GM21825 (cell line): ENCODE measurements around the gene LEUTX.
"Not testable (repeated sequence)": the region's sequence is repeated elsewhere in the genome, so short reads cannot be mapped to it uniquely, and the experiment has no call there.

Experiments
- ATAC-seq: cut with Tn5 transposase; IDR thresholded peaks from one replicate; pipeline ENCODE4 v1.9.1; 2021; ENCODE audit warnings: mild to moderate bottlenecking, moderate library complexity; ENCODE audit not compliant: unreplicated experiment

The LEUTX gene, protein sequence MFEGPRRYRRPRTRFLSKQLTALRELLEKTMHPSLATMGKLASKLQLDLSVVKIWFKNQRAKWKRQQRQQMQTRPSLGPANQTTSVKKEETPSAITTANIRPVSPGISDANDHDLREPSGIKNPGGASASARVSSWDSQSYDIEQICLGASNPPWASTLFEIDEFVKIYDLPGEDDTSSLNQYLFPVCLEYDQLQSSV

DNA sequence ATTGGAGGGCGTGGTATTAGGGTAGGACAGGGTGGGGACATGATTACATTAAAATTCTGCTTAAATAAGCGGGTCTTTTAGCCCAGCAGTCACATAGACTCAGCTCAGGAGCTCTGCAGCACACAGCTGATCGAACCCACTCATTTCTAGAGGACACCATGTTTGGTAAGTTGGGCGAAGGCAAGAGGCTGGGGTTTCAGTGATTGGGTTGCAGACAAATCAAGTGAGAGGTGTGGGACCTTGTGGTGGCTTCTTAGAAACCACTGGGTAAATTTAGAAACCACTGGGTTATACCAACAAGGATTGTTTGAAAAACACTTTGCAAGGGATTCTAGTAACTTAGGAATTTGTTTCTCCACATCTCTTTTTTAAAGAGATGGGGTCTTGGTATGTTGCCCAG, at the start of gene LEUTX:
TSS of gene LEUTX (plus strand) at position 92 of the 400 bp plus-strand sequence. CDS start at position 159, 67 bp downstream.
- ATAC-seq: no peak

DNA sequence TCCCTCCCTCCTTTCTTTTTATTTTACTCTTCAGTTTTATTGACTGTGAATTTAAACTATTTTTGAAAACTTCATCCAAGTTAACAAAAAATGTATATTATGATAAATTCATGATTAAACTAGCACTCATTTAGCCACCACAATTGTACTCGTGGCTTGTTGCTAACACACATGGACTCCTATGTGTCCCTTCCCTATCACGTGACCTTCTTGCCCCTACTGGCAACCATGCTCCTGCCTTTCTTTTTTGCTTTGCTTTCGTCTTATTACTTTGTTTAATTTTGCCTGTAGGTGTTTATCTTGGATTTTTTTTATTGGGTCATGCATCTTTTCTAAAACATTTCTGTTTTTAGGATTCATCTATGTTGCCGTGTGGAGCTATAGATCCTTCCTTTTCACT, 49.1 kb upstream of the LEUTX start:
- ATAC-seq: no peak

DNA sequence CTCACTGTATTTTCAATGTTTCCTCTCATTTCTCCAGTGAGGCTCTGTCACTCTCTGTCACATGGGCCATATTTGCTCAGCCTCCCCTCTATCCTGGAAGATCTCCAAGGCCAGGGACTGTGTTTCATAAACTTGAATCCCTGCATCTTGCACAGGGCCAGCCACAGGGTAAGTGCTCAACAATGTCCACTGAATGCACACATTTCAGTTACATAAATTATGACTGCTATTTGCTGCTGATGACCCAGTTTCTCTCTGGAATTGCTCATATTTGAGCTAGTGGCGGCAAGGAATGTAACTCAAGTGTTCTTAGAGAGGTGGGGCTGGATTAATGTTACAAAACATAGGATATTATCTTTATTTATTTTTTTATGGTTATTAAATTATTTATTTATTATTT, 47.0 kb upstream of the LEUTX start:
- ATAC-seq: no peak

DNA sequence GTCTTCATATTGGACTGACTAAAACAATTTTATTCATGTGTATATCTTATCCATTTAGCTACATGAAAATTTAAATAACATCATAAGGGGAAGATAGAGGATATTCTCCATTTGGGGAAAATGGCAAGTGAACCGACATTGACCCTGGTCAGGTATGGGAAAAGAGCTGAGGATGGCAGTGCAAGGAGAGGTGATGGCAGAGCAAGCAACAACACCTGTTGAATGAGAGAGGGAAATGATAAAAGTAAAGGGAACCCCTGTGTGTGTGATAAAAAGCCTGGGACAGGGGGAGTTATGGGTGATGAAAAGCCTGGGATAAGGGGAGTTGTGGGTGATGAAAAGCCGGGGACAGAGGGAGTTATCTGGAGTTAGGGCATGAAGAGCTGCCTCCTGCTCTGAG, 44.8 kb upstream of the LEUTX start:
- no peak for ATAC-seq

DNA sequence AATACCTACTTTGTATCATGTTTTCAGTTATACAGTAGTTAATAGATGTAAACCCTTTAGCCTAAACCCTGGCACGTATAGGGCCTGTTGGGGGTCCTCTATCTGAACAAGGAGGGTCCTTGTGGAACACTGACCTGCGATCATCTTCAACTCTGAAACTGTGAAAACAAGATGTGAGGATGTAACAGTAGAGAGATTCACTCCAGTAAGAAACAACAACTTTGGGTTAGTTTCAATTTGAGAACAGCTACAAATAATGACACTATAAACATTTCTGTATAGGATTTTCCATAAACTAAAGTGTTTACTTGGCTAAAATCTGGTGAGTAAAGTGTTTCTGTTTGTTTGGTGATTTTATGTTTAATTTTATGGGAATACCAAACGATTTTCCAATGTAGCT, 43.0 kb upstream of the LEUTX start:
- no peak for ATAC-seq

DNA sequence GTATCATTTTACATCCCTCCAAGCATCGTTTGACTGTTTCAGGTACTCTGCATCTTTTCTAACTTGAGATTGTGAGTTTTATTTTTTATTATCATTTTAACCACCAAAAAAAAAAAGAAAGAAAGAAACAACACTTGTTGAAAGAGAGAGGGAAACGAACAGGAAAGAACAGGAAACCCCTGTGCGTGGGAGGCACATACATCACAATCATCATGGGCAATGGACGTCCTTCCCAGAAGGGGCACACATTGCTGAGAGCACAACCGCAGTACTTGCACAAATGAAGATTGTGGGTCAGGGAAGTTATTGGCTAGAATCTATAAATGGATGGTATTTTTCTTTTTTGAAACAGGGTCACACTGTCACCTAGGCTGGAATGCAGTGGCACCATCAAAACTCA, 42.6 kb upstream of the LEUTX start:
- no peak for ATAC-seq

DNA sequence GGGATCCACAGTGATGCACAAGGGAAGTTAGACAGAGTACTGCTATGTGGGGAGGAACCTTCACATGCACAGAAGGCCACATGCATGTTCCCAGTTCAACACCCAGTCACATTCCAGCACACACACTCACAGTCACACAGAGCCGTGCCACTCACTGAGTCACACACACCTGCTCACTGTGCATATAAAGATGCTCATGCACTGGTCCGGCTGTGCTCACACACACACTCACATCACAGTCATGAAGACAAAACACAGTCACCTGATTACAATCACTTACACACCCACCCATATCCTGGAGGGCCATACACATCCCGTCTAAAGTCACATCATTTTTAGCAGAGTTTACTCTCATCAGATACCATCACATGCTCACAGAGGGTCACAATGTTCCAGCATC, 41.3 kb upstream of the LEUTX start:
- ATAC-seq: no peak

DNA sequence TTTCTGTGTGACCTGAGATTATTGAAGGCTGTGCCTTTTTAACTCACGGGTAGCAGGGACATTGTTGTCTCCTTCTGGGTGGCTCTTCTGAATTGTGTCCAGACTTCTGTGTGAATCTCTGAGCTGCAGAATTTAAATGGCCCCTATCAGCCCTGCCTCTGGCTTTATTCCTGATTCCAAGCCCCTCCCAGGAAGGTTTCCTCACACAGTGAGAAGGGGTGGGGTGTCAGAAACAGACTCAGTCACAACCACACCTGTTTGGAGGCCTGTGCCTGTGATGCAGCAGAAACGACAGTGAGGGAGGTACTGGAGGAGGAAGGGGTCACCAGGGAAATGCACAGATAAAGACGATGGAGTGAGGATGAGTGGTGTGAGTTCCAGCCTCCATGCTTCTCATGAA, 40.8 kb upstream of the LEUTX start, which contains the start of gene CLC:
TSS of gene CLC (minus strand) at position 139 of the 400 bp plus-strand sequence. CDS start at position 62, 77 bp downstream.
- no peak for ATAC-seq

DNA sequence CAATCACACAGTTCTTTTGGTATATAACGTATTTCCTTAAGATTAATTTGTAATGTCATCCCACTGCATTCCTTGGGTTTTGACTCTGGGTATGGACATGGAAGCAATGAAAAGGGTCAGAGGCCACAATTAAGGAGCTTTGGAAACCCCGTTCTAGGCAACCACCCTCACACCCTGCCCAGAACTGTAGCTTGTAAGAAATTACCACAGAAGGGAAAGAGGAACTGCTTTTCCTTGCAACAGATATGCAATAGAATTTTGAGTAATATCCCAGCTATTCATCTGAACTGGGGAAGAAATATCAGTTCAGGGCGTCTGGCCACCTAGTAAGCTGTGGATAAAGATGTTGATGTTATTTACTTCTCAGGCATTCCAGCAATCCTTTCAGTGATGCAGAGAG, 39.8 kb upstream of the LEUTX start:
- ATAC-seq: no peak

DNA sequence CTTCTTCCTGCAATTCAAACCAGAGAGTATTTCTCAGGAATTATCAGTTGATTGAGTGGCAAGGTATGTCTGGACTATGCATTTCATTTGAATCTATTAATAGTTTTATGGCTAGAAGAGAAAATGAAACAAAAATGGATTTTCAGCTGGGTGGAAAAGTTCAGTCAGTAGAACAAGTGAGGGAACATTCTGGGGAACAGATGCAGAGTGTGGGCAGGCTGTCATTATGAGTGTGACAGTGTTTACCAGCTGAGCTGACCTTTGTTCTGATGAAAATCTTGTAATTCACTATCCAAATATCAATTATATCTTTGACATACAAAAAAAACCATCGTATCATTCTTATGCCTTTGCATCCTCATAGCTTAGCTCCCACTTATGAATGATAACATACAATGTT, 38.3 kb upstream of the LEUTX start:
- ATAC-seq: no peak

DNA sequence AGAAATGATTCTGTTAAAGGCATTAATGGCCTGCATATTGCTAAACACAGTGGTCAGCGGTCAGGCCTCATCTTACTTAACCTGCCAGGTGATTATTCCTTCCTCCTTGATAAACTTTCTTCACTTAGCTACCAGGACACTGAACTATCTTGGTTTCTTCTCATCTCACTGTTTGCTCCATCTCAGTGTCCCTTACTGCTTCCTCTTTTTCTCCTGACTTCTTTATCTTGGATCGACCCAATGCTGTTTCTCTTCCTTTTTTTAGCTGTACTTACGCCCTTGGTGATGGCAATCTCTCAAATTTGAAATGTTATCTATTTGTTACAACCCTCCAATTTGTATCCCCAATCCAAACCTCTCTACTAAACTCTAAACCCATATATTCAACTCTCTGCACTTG, 33.0 kb upstream of the LEUTX start:
- no peak for ATAC-seq

DNA sequence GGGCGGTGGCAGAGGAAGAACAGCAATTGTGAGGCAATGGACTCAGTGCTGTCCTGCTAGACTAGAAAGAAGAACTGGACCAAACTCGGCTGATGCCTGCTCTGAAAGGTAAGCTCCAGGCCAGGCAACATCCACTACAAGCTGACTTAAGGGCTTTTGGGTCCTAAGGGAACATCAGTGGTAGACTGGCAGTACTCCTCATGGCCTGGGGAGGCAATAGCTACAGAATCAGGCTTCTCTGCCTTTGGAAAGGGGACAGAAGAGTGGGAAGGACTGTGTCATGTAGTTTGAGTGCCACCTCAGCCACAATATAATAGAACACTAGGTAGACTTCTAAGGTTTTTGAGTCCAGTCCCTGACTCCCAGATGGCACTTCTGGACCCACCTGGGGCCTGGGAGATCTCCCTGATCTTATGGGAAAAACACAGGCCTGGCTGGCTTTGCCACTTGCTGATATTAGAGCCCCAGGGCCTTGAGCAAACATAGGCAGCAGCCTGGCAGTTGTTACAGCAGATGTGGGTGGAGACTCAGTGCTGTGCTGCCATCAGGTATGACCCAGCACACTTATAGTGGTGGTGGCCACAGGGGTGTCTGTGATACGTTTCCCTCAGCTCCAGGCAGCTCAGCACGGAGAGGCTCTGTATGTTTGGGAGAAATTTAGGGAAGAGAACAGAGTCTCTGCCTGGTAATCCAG, 31.7 kb upstream of the LEUTX start:
- no peak for ATAC-seq

DNA sequence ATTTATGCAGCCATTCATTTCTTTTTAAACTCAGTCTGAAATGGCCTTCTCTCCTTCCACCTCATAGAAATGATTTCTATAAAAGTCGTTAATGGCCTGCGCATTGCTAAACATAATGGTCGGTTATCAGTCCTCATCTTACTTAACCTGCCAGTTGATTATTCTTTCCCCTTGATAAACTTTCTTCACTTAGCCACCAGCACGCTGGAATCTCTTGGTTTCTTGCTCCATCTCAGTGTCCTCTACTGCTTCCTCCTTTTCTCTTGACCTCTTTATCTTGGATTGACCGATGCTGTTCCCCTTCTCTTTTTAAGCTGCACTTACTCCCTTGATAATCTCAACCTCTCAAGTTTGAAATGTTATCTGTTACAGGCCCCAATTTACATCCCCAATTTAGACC, 28.7 kb upstream of the LEUTX start:
- ATAC-seq: no peak

DNA sequence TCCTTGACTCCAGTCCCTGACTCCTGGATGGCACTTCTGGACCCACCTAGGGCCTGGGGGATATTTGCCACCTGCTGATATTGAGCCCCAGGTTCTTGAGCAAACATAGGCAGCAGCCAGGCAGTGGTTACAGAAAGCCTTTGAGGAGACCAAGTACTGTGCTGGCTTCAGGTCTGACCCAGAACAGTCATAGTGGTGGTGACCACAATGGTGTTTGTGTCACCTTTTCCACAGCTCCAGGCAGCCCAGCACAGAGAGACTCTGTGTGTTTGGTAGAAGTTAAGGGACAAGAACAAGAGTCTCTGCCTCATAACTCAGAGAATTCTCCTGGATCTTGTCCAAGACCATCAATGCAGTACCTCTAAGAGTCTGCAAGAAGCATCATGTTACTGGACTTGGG, 26.3 kb upstream of the LEUTX start:
- ATAC-seq: no peak

DNA sequence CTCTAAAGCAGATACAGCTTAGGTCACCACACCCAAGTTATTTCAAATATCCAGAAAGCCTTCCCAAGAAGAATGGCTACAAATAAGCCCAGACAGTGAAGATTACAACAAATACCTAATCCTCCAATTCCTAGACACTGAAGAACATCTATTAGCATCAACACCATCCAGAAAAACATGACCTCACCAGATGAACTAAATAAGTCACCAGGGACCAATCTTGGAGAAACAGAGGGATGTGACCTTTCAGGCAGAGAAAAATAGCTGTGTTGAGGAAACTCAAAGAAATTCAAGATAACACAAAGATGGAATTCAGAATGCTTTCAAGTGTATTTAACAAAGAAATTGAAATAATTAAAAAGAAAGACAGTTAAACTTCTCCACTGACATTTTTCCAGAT, 25.9 kb upstream of the LEUTX start:
- ATAC-seq: no peak

DNA sequence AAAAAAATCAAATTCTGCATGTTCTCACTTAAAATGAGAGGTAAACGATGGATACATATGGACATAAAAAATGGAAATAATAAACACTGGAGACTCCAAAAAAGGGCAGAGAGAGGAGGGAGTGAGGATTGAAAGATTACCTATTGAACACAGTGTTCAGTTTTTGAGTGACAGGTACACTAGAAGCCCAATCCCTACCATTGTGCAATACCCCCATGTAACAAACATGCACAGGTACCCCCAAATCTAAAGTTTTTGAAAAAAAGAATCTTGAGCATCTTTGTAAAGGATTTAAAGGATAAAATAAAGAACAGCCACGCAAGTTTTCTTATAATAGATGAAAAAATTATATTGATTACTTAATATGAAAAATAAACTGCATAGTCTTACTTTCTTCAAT, 24.1 kb upstream of the LEUTX start:
- ATAC-seq: no peak

DNA sequence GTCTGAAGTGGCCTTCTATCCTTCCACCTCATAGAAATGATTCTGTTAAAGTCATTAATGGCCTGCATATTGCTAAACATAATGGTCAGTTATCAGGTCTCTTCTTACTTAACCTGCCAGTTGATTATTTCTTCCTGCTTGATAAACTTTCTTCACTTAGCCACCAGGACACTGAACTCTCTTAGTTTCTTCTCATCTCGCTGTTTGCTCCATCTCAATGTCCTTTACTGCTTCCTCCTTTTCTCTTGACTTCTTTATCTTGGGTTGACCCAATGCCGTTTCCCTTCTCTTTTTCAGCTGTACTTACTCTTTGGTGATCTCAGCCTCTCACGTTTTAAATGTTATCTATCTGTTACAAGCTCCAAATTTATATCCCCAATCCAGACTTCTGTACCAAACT, 23.7 kb upstream of the LEUTX start:
- ATAC-seq: no peak

DNA sequence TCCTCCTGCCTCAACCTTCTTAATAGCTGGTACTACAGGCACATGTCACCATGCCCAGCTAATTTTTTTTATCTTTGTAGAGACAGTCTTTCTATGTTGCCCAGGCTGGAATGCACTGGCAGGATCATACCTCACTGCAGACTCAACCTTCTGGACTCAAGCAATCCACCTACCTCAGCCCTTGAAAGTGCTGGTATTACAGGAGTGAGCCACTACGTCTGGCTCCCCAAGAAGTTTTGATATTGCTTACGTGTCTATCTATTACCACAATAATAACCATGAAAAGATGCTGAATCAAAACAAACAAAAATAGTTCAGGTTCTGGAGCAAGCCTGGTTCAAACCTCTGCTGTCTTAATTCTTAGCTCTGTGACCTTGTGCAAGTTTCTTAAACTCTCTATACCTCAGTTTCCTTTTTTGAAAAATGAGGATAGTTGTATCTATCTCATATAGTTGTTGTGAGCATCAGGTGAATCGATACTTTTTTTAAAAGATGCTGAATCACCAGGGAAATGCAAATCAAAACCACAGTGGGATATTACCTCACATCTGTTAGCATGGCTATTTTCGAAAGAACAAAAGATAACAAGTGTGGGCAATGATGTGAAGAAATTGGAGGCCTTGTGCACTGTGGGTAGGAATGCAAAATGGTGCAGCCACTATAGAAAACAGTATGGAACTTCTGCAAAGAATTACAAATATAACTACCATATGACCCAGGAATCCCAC, 19.0 kb upstream of the LEUTX start:
- ATAC-seq: no peak

DNA sequence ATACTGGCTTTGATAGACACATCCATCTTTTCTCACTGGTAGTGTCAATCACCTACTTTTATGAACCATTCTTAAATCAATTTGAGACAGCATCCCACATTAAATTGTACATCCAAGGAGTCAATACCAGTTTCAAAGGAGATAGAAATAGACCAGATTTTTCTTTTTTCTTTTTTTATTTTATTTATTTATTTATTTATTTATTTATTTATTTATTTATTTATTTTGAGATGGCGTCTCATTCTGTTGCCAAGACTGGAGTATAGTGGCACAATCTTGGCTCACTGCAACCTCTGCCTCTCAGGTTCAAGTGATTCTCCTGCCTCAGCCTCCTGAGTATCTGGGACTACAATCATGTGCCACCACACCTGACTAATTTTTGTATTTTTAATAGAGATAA, 16.8 kb upstream of the LEUTX start:
- ATAC-seq: not testable (repeated sequence)

DNA sequence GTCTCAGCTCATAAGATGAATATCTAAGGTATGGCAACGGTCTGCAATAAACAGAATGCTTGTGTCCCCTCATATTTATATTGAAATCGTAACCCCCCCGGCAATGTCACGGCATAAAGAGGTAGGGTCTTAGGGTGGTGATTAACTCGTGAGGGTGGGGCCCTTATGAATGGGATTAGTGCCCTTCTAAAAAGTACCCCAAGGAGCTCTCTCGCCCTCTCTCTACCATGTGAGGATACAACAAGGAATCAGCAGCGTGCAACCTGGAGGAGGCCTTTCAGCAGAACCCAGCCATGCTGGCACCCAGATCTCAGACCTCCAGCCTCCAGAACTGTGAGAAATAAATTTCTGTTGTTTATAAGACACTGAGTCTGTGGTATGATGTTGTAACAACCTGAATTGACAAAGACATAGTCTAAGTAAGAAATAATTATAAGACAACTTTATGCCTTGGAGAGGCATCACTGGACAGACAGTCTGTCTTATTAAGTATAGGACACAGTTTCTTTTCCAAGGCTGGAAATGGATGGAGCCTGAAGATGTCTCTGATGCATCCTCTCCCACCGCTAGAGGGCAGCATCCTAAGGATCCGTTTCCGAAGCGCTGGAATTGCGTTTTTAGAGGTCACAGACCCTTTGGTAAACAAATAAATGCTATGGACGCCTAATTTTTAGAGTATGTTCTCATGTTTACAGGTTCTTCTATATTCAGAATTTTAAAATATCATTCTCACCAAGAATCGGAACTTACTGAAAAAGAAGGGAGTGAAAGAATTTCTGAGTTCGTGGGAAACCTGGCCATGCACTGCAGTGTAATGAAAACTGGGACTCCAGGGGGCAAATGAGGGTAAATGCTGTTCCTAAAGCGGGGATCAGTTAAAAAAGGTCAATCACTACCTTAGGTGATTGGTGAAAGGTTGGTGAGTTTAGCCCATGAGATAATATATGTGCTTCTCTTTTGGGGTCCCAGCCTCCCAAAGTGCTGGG, 13.3 kb upstream of the LEUTX start:
- ATAC-seq: no peak

DNA sequence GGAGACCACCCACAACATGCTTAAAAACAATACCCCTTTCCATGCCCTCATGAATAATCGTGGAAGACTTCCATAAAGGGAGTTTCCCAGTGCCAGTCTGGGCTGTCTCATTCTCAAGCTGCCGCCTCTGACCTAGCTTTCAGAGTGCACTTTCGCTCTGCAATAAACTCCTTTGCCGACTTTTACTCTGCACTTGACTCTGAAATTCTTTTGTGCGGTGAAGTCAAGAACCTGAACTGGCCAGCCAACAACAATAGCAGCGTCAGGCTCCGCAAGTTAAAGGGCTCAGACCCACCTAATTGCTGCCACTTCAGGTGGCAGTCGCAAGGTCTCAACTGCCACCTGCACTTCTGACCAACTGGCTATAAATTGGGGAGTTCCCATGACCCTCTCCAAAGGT, 10.3 kb upstream of the LEUTX start:
- no peak for ATAC-seq
